HCT116 (cell line): ENCODE measurements around the gene THAP3.

Source experiments
- JUND ChIP-seq: IDR thresholded peaks from 2 replicates; pipeline ENCODE4 v1.6.1; 2012
- MAX ChIP-seq: IDR thresholded peaks from 2 replicates; pipeline ENCODE4 v1.6.1; 2012
- POLR2A ChIP-seq: IDR thresholded peaks from 2 replicates; pipeline ENCODE4 v1.7.0; 2011; ENCODE audit warnings: borderline replicate concordance; ENCODE audit not compliant: insufficient read depth, insufficient read length; ENCODE audit errors: extremely low read depth
- POLR2AphosphoS5 ChIP-seq: IDR thresholded peaks from 2 replicates; pipeline ENCODE4 v1.6.1; 2011; ENCODE audit warnings: mild to moderate bottlenecking, low read depth, low read length, moderate library complexity

GRCh38 chr1:6593810-6594209 lies 30.9 kb upstream of the THAP3 start:
- TF ChIP-seq POLR2A (no peak), MAX (no peak), POLR2AphosphoS5 (no peak), JUND (no peak)
